IMR-90 (cell line): ENCODE results near the gene HPN. TPM values are rescaled to one million over a fixed set of nuclear protein-coding genes. Genes with fewer than 3 reads are reported as not detected.

Experiments used
- ATAC-seq: fragments of 200-7000 bp; cut with Tn5 transposase; 2 replicates; pipeline ENCODE4 v1.9.1; 2020; ENCODE audit warnings: low read depth, mild to moderate bottlenecking, moderate library complexity
- BruUV-seq: library from RNA; stranded (reverse); fragments of 400-500 nt; replicated peaks from 2 replicates; lab custom pipeline; 2021; lab: Mats Ljungman, UMichigan
- CTCF ChIA-PET: fragments of 300-600 bp; formaldehyde crosslinking; extraction: SDS; loops from one replicate; lab custom pipeline; 2021; ENCODE audit warnings: antibody characterized with exemption; lab: Yijun Ruan, JAX
- POLR2A ChIA-PET: fragments of 300-600 bp; sonication (Branson Sonifier 250); formaldehyde crosslinking; loops from one replicate; lab custom pipeline; 2022; ENCODE audit warnings: antibody characterized with exemption; ENCODE audit not compliant: unreplicated experiment; lab: Charles Lee
- DNase-seq: peaks from one replicate; pipeline ENCODE4 v3.0.0; 2013
- H2AFZ ChIP-seq: replicated peaks from 2 replicates; pipeline ENCODE3; 2013; ENCODE audit warnings: low read length, mild to moderate bottlenecking; ENCODE audit not compliant: poor library complexity
- H2AK5ac ChIP-seq: 2 replicates; pipeline ENCODE4 v1.6.1; 2013; ENCODE audit warnings: low read depth, low read length, inconsistent platforms
- H2AK9ac ChIP-seq: replicated peaks from 2 replicates; pipeline ENCODE3; 2013; ENCODE audit warnings: mild to moderate bottlenecking, low read depth, low read length, moderate library complexity; ENCODE audit not compliant: poor library complexity
- H2BK120ac ChIP-seq: 2 replicates; pipeline ENCODE4 v1.6.1; 2013; ENCODE audit warnings: low read depth, low read length, inconsistent platforms
- H2BK15ac ChIP-seq: 3 replicates; pipeline ENCODE4 v1.6.1; 2013; ENCODE audit warnings: low read depth, low read length, inconsistent platforms
- H2BK20ac ChIP-seq: 2 replicates; pipeline ENCODE4 v1.6.1; 2013; ENCODE audit warnings: low read depth, mild to moderate bottlenecking, inconsistent platforms, low read length, moderate library complexity
- H2BK5ac ChIP-seq: 2 replicates; pipeline ENCODE4 v1.6.1; 2013; ENCODE audit warnings: mild to moderate bottlenecking, low read depth, low read length, inconsistent platforms; ENCODE audit not compliant: poor library complexity, severe bottlenecking
- H3K14ac ChIP-seq: replicated peaks from 2 replicates; pipeline ENCODE4 v1.6.1; 2013; ENCODE audit warnings: low read depth, low read length, inconsistent platforms
- H3K18ac ChIP-seq: 2 replicates; pipeline ENCODE4 v1.6.1; 2013; ENCODE audit warnings: low read depth, low read length, control low read depth
- H3K23ac ChIP-seq: 2 replicates; pipeline ENCODE4 v1.6.1; 2013; ENCODE audit warnings: low read depth, low read length, inconsistent platforms
- H3K27ac ChIP-seq: 2 replicates; pipeline ENCODE4 v1.5.1; 2013; ENCODE audit warnings: mild to moderate bottlenecking, control low read depth, low read length; ENCODE audit not compliant: insufficient read depth
- H3K27me3 ChIP-seq: 2 replicates; pipeline ENCODE4 v1.6.1; 2013; ENCODE audit warnings: low read length; ENCODE audit not compliant: control insufficient read depth, insufficient read depth
- H3K36me3 ChIP-seq: 2 replicates; pipeline ENCODE4 v1.6.1; 2013; ENCODE audit warnings: low read length, mixed read lengths; ENCODE audit not compliant: control insufficient read depth, insufficient read depth
- H3K4ac ChIP-seq: 2 replicates; pipeline ENCODE4 v1.6.1; 2013; ENCODE audit warnings: low read depth, low read length, inconsistent platforms
- H3K4me1 ChIP-seq: 2 replicates; pipeline ENCODE4 v1.6.1; 2013; ENCODE audit warnings: low read length, mixed read lengths; ENCODE audit not compliant: control insufficient read depth, insufficient read depth
- H3K4me2 ChIP-seq: 2 replicates; pipeline ENCODE4 v1.6.1; 2013; ENCODE audit warnings: low read depth, mild to moderate bottlenecking, control low read depth, low read length, moderate library complexity
- H3K4me3 ChIP-seq: 2 replicates; pipeline ENCODE4 v1.5.1; 2013; ENCODE audit warnings: low read depth, mild to moderate bottlenecking, control low read depth, low read length, moderate library complexity; ENCODE audit not compliant: insufficient read depth
- H3K56ac ChIP-seq: 2 replicates; pipeline ENCODE4 v1.6.1; 2013; ENCODE audit warnings: low read length, inconsistent platforms; ENCODE audit not compliant: insufficient read depth; ENCODE audit errors: extremely low read depth
- H3K79me1 ChIP-seq, 2 experiments: 2 replicates each; pipeline ENCODE4 v1.6.1; 2013; ENCODE audit warnings: low read length in 2 of 2, inconsistent platforms in 1 of 2, low read depth in 1 of 2
- H3K9ac ChIP-seq: 2 replicates; pipeline ENCODE4 v1.6.1; 2013; ENCODE audit warnings: low read depth, low read length, control low read depth
- H3K9me1 ChIP-seq: 2 replicates; pipeline ENCODE4 v1.6.1; 2013; ENCODE audit warnings: low read length, inconsistent platforms; ENCODE audit not compliant: insufficient read depth
- H3K9me3 ChIP-seq: 2 replicates; pipeline ENCODE4 v1.6.1; 2013; ENCODE audit warnings: low read length; ENCODE audit not compliant: control insufficient read depth, insufficient read depth
- H4K20me1 ChIP-seq: 2 replicates; pipeline ENCODE4 v1.6.1; 2013; ENCODE audit warnings: low read length, inconsistent platforms; ENCODE audit not compliant: insufficient read depth
- H4K5ac ChIP-seq: 2 replicates; pipeline ENCODE4 v1.6.1; 2013; ENCODE audit warnings: mild to moderate bottlenecking, low read depth, low read length, control low read depth
- H4K8ac ChIP-seq, 2 experiments: 2 replicates each; pipeline ENCODE4 v1.6.1; 2013; ENCODE audit warnings: low read depth in 2 of 2, low read length in 2 of 2, control low read depth in 1 of 2, inconsistent platforms in 1 of 2
- H4K91ac ChIP-seq: 2 replicates; pipeline ENCODE4 v1.6.1; 2013; ENCODE audit warnings: low read depth, low read length, inconsistent platforms; ENCODE audit not compliant: insufficient read depth
- BHLHE40 ChIP-seq: fragments of 150-350 bp; IDR thresholded peaks from 2 replicates; pipeline ENCODE4 v1.6.1; 2016; ENCODE audit warnings: mild to moderate bottlenecking, low read depth, low read length
- CEBPB ChIP-seq: IDR thresholded peaks from 2 replicates; pipeline ENCODE4 v1.6.1; 2012; ENCODE audit warnings: low read depth, low read length, improper control_type of control experiment
- CHD1 ChIP-seq: IDR thresholded peaks from 2 replicates; pipeline ENCODE4 v1.6.1; 2012; ENCODE audit warnings: low read depth, low read length, improper control_type of control experiment
- CTCF ChIP-seq: conservative IDR thresholded peaks from 2 replicates; pipeline ENCODE4 v1.5.1; 2012; ENCODE audit warnings: mild to moderate bottlenecking, low read depth, low read length, improper control_type of control experiment
- FOS ChIP-seq: fragments of 150-350 bp; IDR thresholded peaks from 2 replicates; pipeline ENCODE4 v1.6.1; 2016; ENCODE audit warnings: low read depth, low read length
- MAFK ChIP-seq: IDR thresholded peaks from 2 replicates; pipeline ENCODE4 v1.6.1; 2012; ENCODE audit warnings: low read depth, low read length, improper control_type of control experiment
- MAZ ChIP-seq: IDR thresholded peaks from 2 replicates; pipeline ENCODE4 v1.6.1; 2012; ENCODE audit warnings: low read depth, mild to moderate bottlenecking, low read length, improper control_type of control experiment, moderate library complexity, borderline replicate concordance
- MXI1 ChIP-seq: IDR thresholded peaks from 2 replicates; pipeline ENCODE4 v1.6.1; 2012; ENCODE audit warnings: low read depth, mild to moderate bottlenecking, low read length, moderate library complexity, borderline replicate concordance
- NFE2L2 ChIP-seq: fragments of 150-350 bp; IDR thresholded peaks from 2 replicates; pipeline ENCODE4 v1.6.1; 2016; ENCODE audit warnings: low read depth, mild to moderate bottlenecking, low read length
- POLR2A ChIP-seq: IDR thresholded peaks from 2 replicates; pipeline ENCODE4 v1.6.1; 2012; ENCODE audit warnings: mild to moderate bottlenecking, low read depth, low read length
- RAD21 ChIP-seq: IDR thresholded peaks from 2 replicates; pipeline ENCODE4 v1.6.1; 2012; ENCODE audit warnings: low read length, improper control_type of control experiment
- RCOR1 ChIP-seq: IDR thresholded peaks from 2 replicates; pipeline ENCODE4 v1.6.1; 2012; ENCODE audit warnings: mild to moderate bottlenecking, low read length, improper control_type of control experiment; ENCODE audit not compliant: insufficient replicate concordance
- RFX5 ChIP-seq: IDR thresholded peaks from 2 replicates; pipeline ENCODE4 v1.8.0; 2012; ENCODE audit warnings: low read depth, mild to moderate bottlenecking, low read length, moderate library complexity
- SMC3 ChIP-seq: fragments of 150-350 bp; IDR thresholded peaks from 2 replicates; pipeline ENCODE4 v1.6.1; 2016; ENCODE audit warnings: low read depth, mild to moderate bottlenecking, antibody characterized with exemption, low read length, moderate library complexity
- USF2 ChIP-seq: fragments of 150-350 bp; IDR thresholded peaks from 2 replicates; pipeline ENCODE4 v1.6.1; 2017; ENCODE audit warnings: mild to moderate bottlenecking, antibody characterized with exemption, low read length, low read depth
- WGBS, 2 experiments: methylation state at CpG; one replicate each; pipeline versions ENCODE4 v1.1.5 to v1.1.7; 2013; ENCODE audit warnings: missing lambda C conversion rate in 2 of 2; ENCODE audit not compliant: insufficient read length in 1 of 2; ENCODE audit errors: extremely low coverage in 2 of 2; 5-methylcytosine and 5-hydroxymethylcytosine counted together
- dilution Hi-C: fragments of 300-500 bp; cut with HindIII; formaldehyde crosslinking; loops from one replicate; pipeline ENCODE4 v1.14.3; 2018; ENCODE audit warnings: low sequenced_read_pairs; ENCODE audit not compliant: unreplicated experiment
- in situ Hi-C: fragments of 300-500 bp; cut with MboI; formaldehyde crosslinking; loops from 3 replicates; pipeline ENCODE4 v1.14.3; 2019; ENCODE audit warnings: low sequenced_read_pairs, inconsistent platforms, mixed read lengths
- intact Hi-C: fragments of 100-400 bp; cut with micrococcal nuclease; formaldehyde crosslinking; loops from 2 replicates; pipeline ENCODE4 v1.10.0; 2022
- polyA plus RNA-seq, 3 experiments: library from polyadenylated mRNA; depleted of rRNA; stranded (reverse); fragments of >200 nt; gene quantifications; 2 replicates each; pipeline ENCODE4 v1.2.3, GENCODE V29; 2012; ENCODE audit warnings: low replicate concordance in 1 of 3
- total RNA-seq: library from RNA; depleted of rRNA; stranded (reverse); fragments of >200 nt; gene quantifications from 2 replicates; pipeline ENCODE4 v1.2.3, GENCODE V29; 2012
- TF ChIP-seq, protein P1 (sequence below): fragments of 150-350 bp; IDR thresholded peaks from 2 replicates; pipeline ENCODE4 v1.6.1; 2016; ENCODE audit warnings: low read depth, mild to moderate bottlenecking, low read length, moderate library complexity, borderline replicate concordance

HPN gene
- total and polyA plus RNA-seq, 2 of the 4 experiments (the other 2 are of a cell fraction): not detected

DNA sequence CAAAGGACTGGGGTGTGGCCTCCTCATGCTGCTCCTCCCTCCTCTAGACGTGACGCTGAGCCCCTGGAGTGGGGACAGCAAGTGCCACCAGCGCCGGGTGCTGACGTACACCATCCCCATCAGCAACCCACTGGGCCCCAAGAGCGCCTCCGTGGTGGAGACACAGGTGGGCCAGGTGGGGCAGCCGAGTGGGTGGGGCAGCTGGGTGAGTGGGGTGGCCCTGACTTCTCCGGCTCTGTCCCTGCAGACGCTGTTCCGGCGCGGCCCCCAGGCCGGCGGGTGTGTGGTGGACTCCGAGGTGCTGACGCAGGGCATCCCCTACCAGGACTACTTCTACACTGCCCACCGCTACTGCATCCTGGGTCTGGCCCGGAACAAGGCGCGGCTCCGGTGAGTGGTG is 22.4 kb upstream of the HPN start:
- POLR2A ChIA-PET: no interaction called here
- CTCF ChIA-PET: no interaction called here

More for the DNA sequence above, 22.4 kb upstream of the HPN start:
- Histone ChIP-seq H3K23ac (no peak overlapping the region), H2BK120ac (no peak overlapping the region), H3K4ac (no peak overlapping the region), H3K14ac (no peak overlapping the region), H2BK5ac (no peak overlapping the region), H3K27me3 (no peaks in the 10 kb centered on the region), H3K4me3 (no peak overlapping the region), H4K8ac (no peak overlapping the region), H4K91ac (no peak overlapping the region), H4K20me1 (no peaks in the 10 kb centered on the region), H3K18ac (no peak overlapping the region), H3K9me1 (no peaks in the 10 kb centered on the region), H2BK20ac (no peak overlapping the region), H2AK9ac (peak overlapping the region; percentile 40), H3K4me2 (no peak overlapping the region), H4K5ac (no peak overlapping the region), H3K9ac (no peak overlapping the region), H2AK5ac (no peak overlapping the region), H3K56ac (no peak overlapping the region), H3K27ac (no peak overlapping the region), H3K79me1 (no peaks in the 10 kb centered on the region; a peak in 2 of 4 replicates), H3K9me3 (no peaks in the 10 kb centered on the region), H2BK15ac (no peak overlapping the region), H2AFZ (no peak overlapping the region), H3K36me3 (peaks cover 80% of the 10 kb centered on the region), H3K4me1 (no peaks in the 10 kb centered on the region)
- ATAC-seq: no peak
- WGBS, 2 experiments: 98% methylated on average over 8 of the region's 22 CpGs; no CpG with 5 or more reads in 1 of the 2 experiments
- in situ Hi-C loops: no loop called here
- no peak for DNase-seq
- TF ChIP-seq RFX5 (no peak), POLR2A (no peak), MXI1 (no peak), SMC3 (no peak), BHLHE40 (no peak), USF2 (no peak), RAD21 (no peak), CTCF (no peak), MAFK (no peak), CEBPB (no peak), MAZ (no peak), CHD1 (no peak), NFE2L2 (no peak), FOS (no peak), RCOR1 (no peak)
- TF ChIP-seq, protein P1, sequence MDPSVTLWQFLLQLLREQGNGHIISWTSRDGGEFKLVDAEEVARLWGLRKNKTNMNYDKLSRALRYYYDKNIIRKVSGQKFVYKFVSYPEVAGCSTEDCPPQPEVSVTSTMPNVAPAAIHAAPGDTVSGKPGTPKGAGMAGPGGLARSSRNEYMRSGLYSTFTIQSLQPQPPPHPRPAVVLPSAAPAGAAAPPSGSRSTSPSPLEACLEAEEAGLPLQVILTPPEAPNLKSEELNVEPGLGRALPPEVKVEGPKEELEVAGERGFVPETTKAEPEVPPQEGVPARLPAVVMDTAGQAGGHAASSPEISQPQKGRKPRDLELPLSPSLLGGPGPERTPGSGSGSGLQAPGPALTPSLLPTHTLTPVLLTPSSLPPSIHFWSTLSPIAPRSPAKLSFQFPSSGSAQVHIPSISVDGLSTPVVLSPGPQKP: no peak
- no TSS peak for BruUV-seq
- intact Hi-C loops: no loop called here
- dilution Hi-C loops: no loop called here
